Effector memory CD4-positive, alpha-beta T cell (primary cell): ENCODE measurements around the gene CTSZ.
"Not testable (repeated sequence)": the region's sequence is repeated elsewhere in the genome, so short reads cannot be mapped to it uniquely, and the experiment has no call there.

Experiments used
- DNase-seq, 3 donors: peaks; one replicate each; pipeline ENCODE4 v3.0.0-alpha.2; 2020
- H3K27ac ChIP-seq: 2 replicates; pipeline ENCODE4 v1.7.0; 2013; ENCODE audit warnings: mild to moderate bottlenecking, low read length, moderate library complexity; ENCODE audit not compliant: insufficient read depth, poor library complexity, severe bottlenecking
- H3K27me3 ChIP-seq: replicated peaks from 2 replicates; pipeline ENCODE4 v1.7.0; 2013; ENCODE audit warnings: mild to moderate bottlenecking, low read length; ENCODE audit not compliant: insufficient read depth, control insufficient read depth, poor library complexity, severe bottlenecking
- H3K36me3 ChIP-seq: 2 replicates; pipeline ENCODE4 v1.7.0; 2013; ENCODE audit warnings: mild to moderate bottlenecking, low read length, moderate library complexity; ENCODE audit not compliant: control insufficient read depth, insufficient read depth
- H3K4me1 ChIP-seq: 2 replicates; pipeline ENCODE4 v1.7.0; 2013; ENCODE audit warnings: low read length, mild to moderate bottlenecking; ENCODE audit not compliant: control insufficient read depth, insufficient read depth, poor library complexity, severe bottlenecking
- H3K4me3 ChIP-seq: 2 replicates; pipeline ENCODE4 v1.7.0; 2013; ENCODE audit warnings: low read length, low read depth, mild to moderate bottlenecking; ENCODE audit not compliant: insufficient read depth, poor library complexity, severe bottlenecking
- H3K9me3 ChIP-seq: 2 replicates; pipeline ENCODE4 v1.7.0; 2013; ENCODE audit warnings: mild to moderate bottlenecking, low read length, moderate library complexity; ENCODE audit not compliant: control insufficient read depth

Gene CTSZ

DNA sequence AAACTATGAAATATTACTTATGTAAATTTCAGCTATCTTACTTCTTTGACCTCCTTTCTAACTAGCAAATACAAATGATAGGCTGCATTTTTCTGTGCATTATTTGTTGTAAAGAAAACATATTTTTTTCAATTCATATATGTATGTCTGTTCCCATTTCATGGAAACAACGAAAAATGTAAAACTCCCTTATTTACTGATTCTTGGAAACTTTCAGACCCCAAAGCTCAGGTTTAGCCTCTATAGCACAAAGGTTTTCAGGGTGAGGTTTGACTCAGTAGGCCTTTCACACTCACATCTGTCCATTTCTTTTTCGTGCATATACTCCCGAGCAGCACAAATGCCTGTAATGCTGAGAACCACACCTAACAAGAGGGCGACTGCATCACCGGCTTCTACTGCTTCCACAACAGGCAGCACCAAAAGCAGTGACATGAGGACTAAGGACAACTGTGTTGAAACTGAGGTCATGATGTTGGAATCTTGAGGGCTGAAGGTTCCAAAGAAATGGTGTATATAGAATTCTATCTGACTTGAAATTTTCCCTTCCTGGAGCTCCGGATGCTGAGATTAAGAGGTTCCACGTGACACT is 59.2 kb downstream of the CTSZ start:
- not testable (repeated sequence) for H3K4me3 ChIP-seq, H3K27me3 ChIP-seq, H3K36me3 ChIP-seq, H3K9me3 ChIP-seq, H3K27ac ChIP-seq, DNase-seq, H3K4me1 ChIP-seq

DNA sequence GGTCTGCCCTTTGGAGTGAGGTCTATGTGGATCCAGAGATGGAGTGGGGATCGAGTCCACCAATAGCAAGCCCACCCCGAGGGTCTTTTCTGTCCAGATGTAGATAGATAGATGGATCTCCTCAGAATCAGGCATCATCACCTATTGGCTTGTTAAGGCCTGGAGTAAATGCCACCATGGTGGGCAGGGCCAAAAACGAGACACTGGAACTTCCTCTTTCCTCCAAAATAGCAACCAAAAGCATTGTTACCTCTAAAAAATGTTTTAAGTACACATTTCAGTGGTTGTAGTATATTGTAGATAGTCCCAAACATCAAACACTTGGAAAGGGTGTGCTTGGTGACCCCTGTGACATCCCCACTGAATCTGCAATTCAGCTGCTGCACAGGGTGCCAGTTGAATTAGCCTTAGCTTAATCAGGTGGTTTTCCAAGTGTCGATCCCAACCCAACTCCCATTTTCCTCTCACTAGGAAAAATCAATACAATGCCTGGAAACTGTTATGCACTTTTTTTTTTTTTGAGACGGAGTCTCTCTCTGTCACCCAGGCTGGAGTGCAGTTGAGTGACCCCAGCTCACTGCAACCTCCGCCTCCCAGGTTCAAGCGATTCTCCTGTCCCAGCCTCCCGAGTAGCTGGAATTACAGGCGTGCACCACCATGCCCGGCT is 61.0 kb downstream of the CTSZ start:
- Histone ChIP-seq H3K4me1 (no peaks in the 10 kb centered on the region), H3K4me3 (no peak overlapping the region), H3K27ac (no peak overlapping the region), H3K36me3 (no peaks in the 10 kb centered on the region), H3K27me3 (no peaks in the 10 kb centered on the region), H3K9me3 (no peaks in the 10 kb centered on the region)
- DNase-seq, result no peak
